ENCODE results near the gene PTH1R. TPM values are rescaled to one million over a fixed set of nuclear protein-coding genes. Genes with fewer than 3 reads are reported as not detected.

Gene PTH1R
- polyA plus RNA-seq, 4 donors: 0.67 to 45.8 (median 3.5) TPM

DNA sequence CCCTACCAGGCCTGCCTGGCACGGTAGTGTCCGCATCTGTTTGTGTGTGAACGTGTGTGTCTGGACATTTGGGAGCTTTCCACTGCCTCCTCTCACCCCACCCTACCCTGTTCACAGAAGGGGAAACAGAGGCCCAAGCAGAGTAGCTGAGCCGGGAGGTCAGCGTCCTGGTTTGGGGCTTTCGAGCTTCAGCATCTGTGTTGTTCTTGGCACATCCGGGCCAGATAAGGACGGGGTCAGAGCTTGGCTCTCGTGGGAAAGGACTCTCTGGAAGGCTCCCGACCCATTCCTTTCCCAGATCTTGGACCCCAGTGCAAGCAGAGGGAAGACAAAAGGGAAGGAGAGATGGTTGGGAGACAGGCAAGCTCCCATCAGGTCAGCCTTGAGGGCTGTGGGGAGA, 6.3 kb upstream of the PTH1R start:
- no peaks in the 10 kb centered on the region for H3K36me3 ChIP-seq (ENCODE audit: control insufficient read depth in 3 of 3, insufficient read depth in 2 of 3, low read depth in 1 of 3, low read length in 3 of 3)
- no peaks in the 10 kb centered on the region for H3K9me3 ChIP-seq (ENCODE audit: control insufficient read depth in 2 of 2, insufficient read depth in 1 of 2, low read depth in 1 of 2, low read length in 1 of 2)
- H3K27me3 ChIP-seq (ENCODE audit: control insufficient read depth in 3 of 3, insufficient read depth in 3 of 3, low read length in 3 of 3): peaks cover 0 to 16% (median 0%) of the 10 kb centered on the region in 3 donors
- H3K4me1 ChIP-seq (ENCODE audit: control insufficient read depth in 3 of 3, insufficient read depth in 2 of 3, low read depth in 1 of 3, low read length in 2 of 3): peaks cover 0 to 22% (median 0%) of the 10 kb centered on the region in 3 donors
- WGBS, 3 donors: 62 to 67% (median 66%) methylated on average over 10 of the region's 10 CpGs
- FAIRE-seq (no peak), DNase-seq (no peak)
- no peak overlapping the region for H3K27ac ChIP-seq (ENCODE audit: low read depth in 1 of 3, low read length in 2 of 3)
- no peak overlapping the region for H3K4me3 ChIP-seq (ENCODE audit: low read depth in 1 of 3, low read length in 3 of 3)

DNA sequence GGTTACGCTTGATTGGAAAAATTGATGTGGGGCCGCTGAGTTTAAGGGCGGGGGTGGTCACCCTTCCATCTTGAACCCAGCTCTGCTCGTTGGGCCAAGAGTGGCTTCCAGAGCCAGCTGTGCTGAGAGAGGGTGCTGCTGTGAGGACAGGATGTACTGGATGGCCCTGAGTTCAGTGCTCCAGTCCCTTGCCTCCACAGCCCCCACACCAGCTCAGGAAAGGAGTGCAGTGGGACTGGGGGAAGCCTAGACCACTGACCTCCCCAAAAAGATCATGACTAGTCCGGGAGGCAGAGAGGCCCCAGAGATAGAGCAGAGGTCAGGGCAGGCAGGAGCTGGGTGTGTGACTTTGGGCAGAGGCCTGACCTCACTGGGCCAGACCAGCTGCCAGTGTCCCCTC, 4.0 kb upstream of the PTH1R start:
- no peak overlapping the region for H3K4me3 ChIP-seq (ENCODE audit: low read depth in 1 of 3, low read length in 3 of 3)
- peak overlapping the region in 1 of 3 donors; percentile 50 for H3K27ac ChIP-seq (ENCODE audit: low read depth in 1 of 3, low read length in 2 of 3)
- H3K9me3 ChIP-seq (ENCODE audit: control insufficient read depth in 2 of 2, insufficient read depth in 1 of 2, low read depth in 1 of 2, low read length in 1 of 2): no peaks in the 10 kb centered on the region
- H3K36me3 ChIP-seq (ENCODE audit: control insufficient read depth in 3 of 3, insufficient read depth in 2 of 3, low read depth in 1 of 3, low read length in 3 of 3): no peaks in the 10 kb centered on the region
- peaks cover 0 to 43% (median 0%) of the 10 kb centered on the region in 3 donors for H3K4me1 ChIP-seq (ENCODE audit: control insufficient read depth in 3 of 3, insufficient read depth in 2 of 3, low read depth in 1 of 3, low read length in 2 of 3)
- FAIRE-seq: no peak
- DNase-seq: no peak
- peaks cover 0 to 16% (median 0%) of the 10 kb centered on the region in 3 donors for H3K27me3 ChIP-seq (ENCODE audit: control insufficient read depth in 3 of 3, insufficient read depth in 3 of 3, low read length in 3 of 3)
- 57 to 65% (median 64%) methylated on average over 5 of the region's 5 CpGs for WGBS, 3 donors

DNA sequence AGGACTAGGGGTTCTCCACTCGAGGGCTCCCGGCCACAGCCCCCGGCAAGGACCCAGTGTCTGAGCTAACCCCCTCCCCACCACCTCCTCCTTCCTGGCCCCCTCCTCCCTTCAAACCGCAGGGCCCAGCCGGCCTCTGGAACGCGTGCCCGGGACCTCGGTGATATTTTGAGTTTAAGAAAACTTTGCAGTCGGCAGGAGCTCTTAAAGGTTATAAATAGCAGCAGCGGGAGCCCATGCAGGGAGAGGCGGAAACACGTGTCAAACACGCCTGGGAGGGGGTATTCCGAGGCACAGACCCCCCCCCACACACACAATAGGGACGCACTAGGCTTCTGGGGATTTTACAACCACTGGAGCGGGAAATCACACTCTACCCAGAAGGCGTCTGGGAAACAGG, 3.1 kb upstream of the PTH1R start:
- no peaks in the 10 kb centered on the region for H3K36me3 ChIP-seq (ENCODE audit: control insufficient read depth in 3 of 3, insufficient read depth in 2 of 3, low read depth in 1 of 3, low read length in 3 of 3)
- H3K9me3 ChIP-seq (ENCODE audit: control insufficient read depth in 2 of 2, insufficient read depth in 1 of 2, low read depth in 1 of 2, low read length in 1 of 2): no peaks in the 10 kb centered on the region
- peak overlapping the region in 1 of 3 donors; percentile 53 for H3K27ac ChIP-seq (ENCODE audit: low read depth in 1 of 3, low read length in 2 of 3)
- peaks cover 0 to 16% (median 0%) of the 10 kb centered on the region in 3 donors for H3K27me3 ChIP-seq (ENCODE audit: control insufficient read depth in 3 of 3, insufficient read depth in 3 of 3, low read length in 3 of 3)
- WGBS, 3 donors: 33 to 78% (median 56%) methylated on average over 18 of the region's 18 CpGs
- no peak overlapping the region for H3K4me3 ChIP-seq (ENCODE audit: low read depth in 1 of 3, low read length in 3 of 3)
- peaks cover 0 to 52% (median 0%) of the 10 kb centered on the region in 3 donors for H3K4me1 ChIP-seq (ENCODE audit: control insufficient read depth in 3 of 3, insufficient read depth in 2 of 3, low read depth in 1 of 3, low read length in 2 of 3)
- DNase-seq (peak in 1 of 2 donors; percentile 17), FAIRE-seq (no peak)

DNA sequence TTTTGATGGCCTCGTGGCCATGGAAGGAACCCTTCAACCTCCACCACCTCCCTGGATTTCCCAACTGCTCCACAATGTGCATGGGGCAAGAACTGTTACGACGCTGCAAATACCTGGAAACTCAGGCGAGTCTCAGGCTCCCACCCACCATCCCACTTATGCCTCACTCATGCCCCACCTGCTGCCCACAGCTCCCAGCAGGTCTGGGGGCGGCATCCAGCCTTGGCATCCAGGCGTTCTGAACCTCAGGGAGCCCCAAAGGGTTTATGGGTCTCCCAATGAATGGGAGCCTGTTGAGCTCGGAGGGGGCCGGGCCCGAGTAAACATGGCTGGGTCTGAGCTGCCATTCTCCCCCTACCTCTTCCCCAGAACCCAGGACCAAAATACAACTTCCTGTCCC, 2.0 kb upstream of the PTH1R start:
- no peak overlapping the region for H3K4me3 ChIP-seq (ENCODE audit: low read depth in 1 of 3, low read length in 3 of 3)
- DNase-seq: no peak
- peaks cover 0 to 19% (median 0%) of the 10 kb centered on the region in 3 donors for H3K27me3 ChIP-seq (ENCODE audit: control insufficient read depth in 3 of 3, insufficient read depth in 3 of 3, low read length in 3 of 3)
- no peak for FAIRE-seq
- H3K4me1 ChIP-seq (ENCODE audit: control insufficient read depth in 3 of 3, insufficient read depth in 2 of 3, low read depth in 1 of 3, low read length in 2 of 3): peaks cover 0 to 52% (median 0%) of the 10 kb centered on the region in 3 donors
- no peaks in the 10 kb centered on the region for H3K36me3 ChIP-seq (ENCODE audit: control insufficient read depth in 3 of 3, insufficient read depth in 2 of 3, low read depth in 1 of 3, low read length in 3 of 3)
- no peaks in the 10 kb centered on the region for H3K9me3 ChIP-seq (ENCODE audit: control insufficient read depth in 2 of 2, insufficient read depth in 1 of 2, low read depth in 1 of 2, low read length in 1 of 2)
- no peak overlapping the region for H3K27ac ChIP-seq (ENCODE audit: low read depth in 1 of 3, low read length in 2 of 3)
- WGBS, 3 donors: 85 to 92% (median 91%) methylated on average over 9 of the region's 9 CpGs

DNA sequence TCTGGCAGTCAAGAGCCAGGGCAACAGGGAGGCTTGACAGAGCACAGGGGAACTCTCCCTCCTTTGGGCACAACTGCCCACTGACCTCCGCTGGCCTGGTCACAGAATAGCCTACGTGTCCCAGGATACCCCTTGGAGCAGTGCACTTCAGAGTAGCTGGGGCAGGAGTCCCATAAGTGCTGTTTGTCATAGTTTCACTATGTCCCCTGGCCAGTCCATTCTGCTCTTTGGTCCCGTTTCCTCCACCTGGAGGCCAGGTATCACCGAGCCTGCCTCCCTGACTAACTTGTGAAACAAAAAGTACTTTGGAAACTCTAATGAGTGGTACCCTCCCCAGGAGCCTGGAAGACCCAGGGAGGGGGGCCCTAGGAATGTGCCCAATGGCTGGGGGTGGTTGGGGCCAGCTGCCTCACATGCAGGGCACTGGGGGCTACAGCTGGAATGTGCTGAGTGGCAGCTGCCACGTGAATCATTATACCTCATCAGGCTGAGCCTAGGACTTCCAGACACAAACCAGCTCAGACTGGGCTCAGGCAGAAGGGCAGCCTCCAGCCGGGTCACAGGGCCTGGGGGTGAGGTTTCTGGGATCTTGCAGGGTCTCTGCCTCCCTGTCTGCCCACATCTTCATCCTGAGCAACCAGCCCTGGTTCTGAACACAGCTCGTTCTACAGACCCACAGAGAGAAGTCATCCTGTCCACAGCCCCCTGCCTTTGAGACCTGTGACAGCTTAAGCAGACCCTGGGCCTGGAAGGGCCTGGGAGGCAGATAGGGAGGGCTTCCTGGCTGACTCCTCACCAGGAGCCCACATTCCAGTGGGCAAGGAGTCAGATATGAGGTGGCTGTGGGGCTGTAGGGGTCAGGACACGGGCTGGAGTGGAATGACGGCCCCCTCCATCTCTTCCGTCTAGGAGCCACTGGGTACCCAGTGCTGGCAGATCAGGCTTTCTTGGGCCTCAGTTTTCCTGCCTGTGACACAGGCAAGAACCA, 914 bp upstream of the PTH1R start:
- H3K36me3 ChIP-seq (ENCODE audit: control insufficient read depth in 3 of 3, insufficient read depth in 2 of 3, low read depth in 1 of 3, low read length in 3 of 3): peaks cover 0 to 2% (median 0%) of the 10 kb centered on the region in 3 donors
- H3K9me3 ChIP-seq (ENCODE audit: control insufficient read depth in 2 of 2, insufficient read depth in 1 of 2, low read depth in 1 of 2, low read length in 1 of 2): no peaks in the 10 kb centered on the region
- peaks cover 0 to 56% (median 0%) of the 10 kb centered on the region in 3 donors for H3K4me1 ChIP-seq (ENCODE audit: control insufficient read depth in 3 of 3, insufficient read depth in 2 of 3, low read depth in 1 of 3, low read length in 2 of 3)
- FAIRE-seq (no peak), DNase-seq (peak in 1 of 2 donors; percentile 67)
- peaks cover 0 to 29% (median 5%) of the 10 kb centered on the region in 3 donors for H3K27me3 ChIP-seq (ENCODE audit: control insufficient read depth in 3 of 3, insufficient read depth in 3 of 3, low read length in 3 of 3)
- 74 to 81% (median 76%) methylated on average over 10 of the region's 10 CpGs for WGBS, 3 donors
- H3K4me3 ChIP-seq (ENCODE audit: low read depth in 1 of 3, low read length in 3 of 3): no peak overlapping the region
- H3K27ac ChIP-seq (ENCODE audit: low read depth in 1 of 3, low read length in 2 of 3): peak overlapping the region in 1 of 3 donors; percentile 70

DNA sequence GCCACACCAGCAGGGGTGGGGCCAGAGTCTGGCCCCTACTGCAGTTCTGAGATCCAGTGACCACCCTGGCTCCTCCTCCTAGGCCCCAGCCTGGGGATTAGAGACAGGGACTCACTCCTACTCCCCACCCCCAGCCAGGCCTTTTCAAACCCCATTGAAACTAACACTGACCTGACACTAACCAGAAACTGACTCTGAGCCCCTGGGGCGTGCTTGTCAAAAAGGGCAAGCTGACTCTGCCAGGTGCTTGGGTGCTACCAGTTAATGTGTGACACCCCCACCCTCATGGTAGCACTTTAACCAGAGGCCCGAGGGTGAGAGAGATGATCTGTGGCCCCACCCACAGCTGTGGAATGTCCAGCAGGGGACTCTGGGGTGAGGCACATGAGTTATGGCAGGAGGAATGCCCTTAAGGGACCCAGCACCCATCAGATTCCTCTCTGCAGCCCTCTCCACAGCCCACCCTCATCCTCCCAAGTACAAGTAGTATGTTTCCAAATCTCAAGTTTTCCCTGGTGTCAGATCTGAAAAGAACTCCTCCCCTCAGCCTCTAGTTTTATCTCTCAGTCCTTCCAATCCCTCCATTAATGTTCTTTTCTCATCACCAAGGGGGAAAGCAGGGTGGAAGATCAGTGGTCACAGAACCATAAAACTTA, 1.4 kb downstream of the PTH1R start:
- Histone ChIP-seq H3K4me1 (ENCODE audit: control insufficient read depth in 3 of 3, insufficient read depth in 2 of 3, low read depth in 1 of 3, low read length in 2 of 3) (peaks cover 0 to 61% (median 0%) of the 10 kb centered on the region in 3 donors), H3K27ac (ENCODE audit: low read depth in 1 of 3, low read length in 2 of 3) (peak overlapping the region in 1 of 3 donors; percentile 70), H3K4me3 (ENCODE audit: low read depth in 1 of 3, low read length in 3 of 3) (no peak overlapping the region), H3K27me3 (ENCODE audit: control insufficient read depth in 3 of 3, insufficient read depth in 3 of 3, low read length in 3 of 3) (peaks cover 3 to 32% (median 9%) of the 10 kb centered on the region in 3 donors), H3K36me3 (ENCODE audit: control insufficient read depth in 3 of 3, insufficient read depth in 2 of 3, low read depth in 1 of 3, low read length in 3 of 3) (peaks cover 0 to 2% (median 0%) of the 10 kb centered on the region in 3 donors), H3K9me3 (ENCODE audit: control insufficient read depth in 2 of 2, insufficient read depth in 1 of 2, low read depth in 1 of 2, low read length in 1 of 2) (no peaks in the 10 kb centered on the region)
- FAIRE-seq: no peak
- peak in 1 of 2 donors; percentile 86 for DNase-seq
- 32 to 49% (median 41%) methylated on average over 2 of the region's 2 CpGs for WGBS, 3 donors

DNA sequence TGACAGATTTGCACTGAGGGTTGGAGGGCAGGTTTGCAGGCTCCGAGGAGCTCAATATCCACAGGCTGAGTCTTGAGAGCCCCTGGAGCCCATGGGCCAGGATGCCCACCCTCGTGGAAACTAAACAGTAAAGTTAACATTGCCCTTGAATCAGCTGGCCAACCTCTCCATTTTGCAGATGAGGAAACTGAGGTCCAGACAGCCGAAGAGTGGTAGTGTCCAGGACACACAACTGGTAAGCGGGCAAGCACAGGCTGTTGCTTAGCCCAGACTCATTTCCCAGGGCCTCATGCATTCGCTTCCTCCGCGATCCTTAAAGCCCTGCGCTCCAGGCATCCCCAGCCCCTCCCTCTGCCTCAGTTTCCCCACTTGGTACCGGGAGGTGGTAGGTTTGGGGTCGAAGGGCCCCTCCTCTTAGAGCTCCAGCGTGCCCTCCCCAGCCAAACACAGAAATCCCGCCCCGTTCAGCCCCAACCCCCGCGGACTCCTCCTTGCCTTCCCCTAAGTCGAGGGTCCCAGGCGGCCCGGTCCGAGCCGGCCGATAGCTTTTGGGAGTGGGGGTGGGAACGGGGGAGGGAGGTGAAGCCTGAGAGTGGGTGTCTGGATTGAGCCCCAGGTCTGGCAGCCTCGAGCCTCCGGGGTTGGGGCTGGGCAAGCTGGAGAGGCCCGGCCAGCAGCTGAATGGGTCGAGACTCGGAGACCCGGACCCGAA, 3.5 kb downstream of the PTH1R start:
- Histone ChIP-seq H3K4me1 (ENCODE audit: control insufficient read depth in 3 of 3, insufficient read depth in 2 of 3, low read depth in 1 of 3, low read length in 2 of 3) (peaks cover 0 to 49% (median 0%) of the 10 kb centered on the region in 3 donors), H3K36me3 (ENCODE audit: control insufficient read depth in 3 of 3, insufficient read depth in 2 of 3, low read depth in 1 of 3, low read length in 3 of 3) (peaks cover 0 to 7% (median 0%) of the 10 kb centered on the region in 3 donors)

More for the DNA sequence above, 3.5 kb downstream of the PTH1R start:
- H3K9me3 ChIP-seq (ENCODE audit: control insufficient read depth in 2 of 2, insufficient read depth in 1 of 2, low read depth in 1 of 2, low read length in 1 of 2): no peaks in the 10 kb centered on the region
- peak overlapping the region in 1 of 3 donors; percentile 50 for H3K4me3 ChIP-seq (ENCODE audit: low read depth in 1 of 3, low read length in 3 of 3)
- DNase-seq (no peak), FAIRE-seq (no peak)
- H3K27ac ChIP-seq (ENCODE audit: low read depth in 1 of 3, low read length in 2 of 3): no peak overlapping the region
- H3K27me3 ChIP-seq (ENCODE audit: control insufficient read depth in 3 of 3, insufficient read depth in 3 of 3, low read length in 3 of 3): peaks cover 3 to 44% (median 10%) of the 10 kb centered on the region in 3 donors
- 36 to 41% (median 37%) methylated on average over 27 to 29 of the region's 29 CpGs for WGBS, 3 donors

Measured in small intestine (tissue), 7 donors.